Hepatic stellate cell (primary cell): Measurements from ENCODE around the gene SH3BP4.

Source experiments
- DNase-seq: peaks from one replicate; pipeline ENCODE4 v3.0.0; 2011; ENCODE audit warnings: low spot score

SH3BP4 gene, protein sequence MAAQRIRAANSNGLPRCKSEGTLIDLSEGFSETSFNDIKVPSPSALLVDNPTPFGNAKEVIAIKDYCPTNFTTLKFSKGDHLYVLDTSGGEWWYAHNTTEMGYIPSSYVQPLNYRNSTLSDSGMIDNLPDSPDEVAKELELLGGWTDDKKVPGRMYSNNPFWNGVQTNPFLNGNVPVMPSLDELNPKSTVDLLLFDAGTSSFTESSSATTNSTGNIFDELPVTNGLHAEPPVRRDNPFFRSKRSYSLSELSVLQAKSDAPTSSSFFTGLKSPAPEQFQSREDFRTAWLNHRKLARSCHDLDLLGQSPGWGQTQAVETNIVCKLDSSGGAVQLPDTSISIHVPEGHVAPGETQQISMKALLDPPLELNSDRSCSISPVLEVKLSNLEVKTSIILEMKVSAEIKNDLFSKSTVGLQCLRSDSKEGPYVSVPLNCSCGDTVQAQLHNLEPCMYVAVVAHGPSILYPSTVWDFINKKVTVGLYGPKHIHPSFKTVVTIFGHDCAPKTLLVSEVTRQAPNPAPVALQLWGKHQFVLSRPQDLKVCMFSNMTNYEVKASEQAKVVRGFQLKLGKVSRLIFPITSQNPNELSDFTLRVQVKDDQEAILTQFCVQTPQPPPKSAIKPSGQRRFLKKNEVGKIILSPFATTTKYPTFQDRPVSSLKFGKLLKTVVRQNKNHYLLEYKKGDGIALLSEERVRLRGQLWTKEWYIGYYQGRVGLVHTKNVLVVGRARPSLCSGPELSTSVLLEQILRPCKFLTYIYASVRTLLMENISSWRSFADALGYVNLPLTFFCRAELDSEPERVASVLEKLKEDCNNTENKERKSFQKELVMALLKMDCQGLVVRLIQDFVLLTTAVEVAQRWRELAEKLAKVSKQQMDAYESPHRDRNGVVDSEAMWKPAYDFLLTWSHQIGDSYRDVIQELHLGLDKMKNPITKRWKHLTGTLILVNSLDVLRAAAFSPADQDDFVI

DNA sequence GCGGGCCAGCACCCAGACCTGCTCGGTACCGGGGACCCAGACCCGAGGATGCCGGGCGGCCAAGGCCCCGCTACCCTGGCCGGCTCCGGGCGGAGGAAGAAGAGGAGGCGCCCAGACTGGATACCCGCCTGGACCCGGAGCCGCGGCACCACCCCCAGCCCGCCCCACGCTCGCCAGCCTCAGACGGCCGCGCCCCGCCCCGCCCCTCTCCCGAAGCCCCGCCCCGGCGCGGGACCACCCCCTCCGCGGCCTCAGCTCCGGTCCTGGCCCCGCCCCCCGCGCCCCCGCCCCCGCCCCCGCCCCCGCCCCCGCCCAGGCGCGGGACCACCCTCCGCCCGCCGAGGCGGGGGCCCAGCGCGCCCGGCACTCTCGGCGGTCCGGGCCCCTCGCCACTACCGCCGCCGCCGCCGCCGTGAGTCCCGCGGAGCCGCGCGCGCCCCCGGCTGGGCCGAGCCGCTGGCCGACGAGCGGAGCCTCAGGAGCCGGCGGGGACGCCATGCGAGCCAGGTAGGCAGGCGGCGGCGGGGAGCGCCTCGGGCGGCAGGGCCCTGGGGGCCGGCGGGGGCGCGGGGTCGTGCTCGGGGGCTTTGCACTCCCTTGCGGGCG is at the start of gene SH3BP4:
TSS of gene SH3BP4 (plus strand) at position 354 of the 606 bp plus-strand sequence. CDS start 82,986 bp downstream, outside the sequence.
- peak; percentile 86 for DNase-seq

DNA sequence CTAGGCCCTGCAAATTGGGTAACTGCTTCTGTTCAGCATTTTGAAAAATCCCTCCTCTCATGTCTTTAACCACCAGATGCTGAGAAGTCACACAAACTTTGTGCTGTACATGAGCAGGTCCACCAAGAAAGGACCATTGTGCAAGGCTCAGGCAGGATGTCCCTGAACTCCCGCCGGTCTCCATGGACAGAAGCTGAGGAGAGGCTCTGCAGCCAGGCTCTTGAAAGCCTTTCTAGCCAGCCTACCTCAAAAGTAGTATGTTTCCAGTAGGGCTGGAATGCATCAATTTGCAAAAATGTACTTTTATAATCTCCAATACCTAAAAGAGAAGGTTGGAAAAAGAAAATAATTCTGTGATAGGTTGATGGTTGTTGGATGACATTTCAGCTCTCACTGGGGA is 47.0 kb upstream of the SH3BP4 start:
- no peak for DNase-seq

DNA sequence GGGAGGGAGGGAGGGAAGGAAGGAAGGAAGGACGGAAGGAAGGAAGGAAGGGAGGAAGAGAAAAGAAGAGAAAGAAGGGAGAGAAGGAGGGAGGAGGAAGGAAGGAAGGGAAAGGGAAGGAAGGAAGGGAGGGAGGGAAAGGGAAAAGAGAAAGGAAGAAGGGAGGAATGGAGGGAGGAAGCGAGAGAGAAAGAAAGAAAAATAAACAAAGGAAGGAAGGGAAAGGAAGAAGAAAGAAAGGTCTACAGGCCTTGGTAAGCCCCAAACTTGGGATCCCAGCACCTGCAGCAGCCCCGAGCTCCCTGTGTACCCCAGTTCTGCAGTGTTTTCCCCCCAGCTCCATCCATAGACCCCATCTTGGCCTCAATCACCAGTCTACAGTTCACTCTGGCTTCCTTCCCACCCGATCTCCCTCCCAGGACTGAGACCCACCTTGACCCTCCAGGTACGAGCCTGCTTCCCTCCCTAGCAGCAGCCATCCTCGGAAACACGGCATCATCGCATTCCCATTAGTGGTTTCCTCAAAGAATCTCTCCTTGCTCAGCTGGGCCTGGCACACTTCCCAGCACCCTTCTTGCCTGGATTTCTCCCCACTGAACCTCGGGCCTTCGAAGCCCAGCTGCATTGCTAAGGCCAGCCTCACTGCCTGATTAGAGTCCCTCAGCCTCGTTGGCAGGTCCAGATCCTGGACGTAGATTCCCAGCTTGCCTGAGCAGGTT is 46.1 kb upstream of the SH3BP4 start:
- no peak for DNase-seq

DNA sequence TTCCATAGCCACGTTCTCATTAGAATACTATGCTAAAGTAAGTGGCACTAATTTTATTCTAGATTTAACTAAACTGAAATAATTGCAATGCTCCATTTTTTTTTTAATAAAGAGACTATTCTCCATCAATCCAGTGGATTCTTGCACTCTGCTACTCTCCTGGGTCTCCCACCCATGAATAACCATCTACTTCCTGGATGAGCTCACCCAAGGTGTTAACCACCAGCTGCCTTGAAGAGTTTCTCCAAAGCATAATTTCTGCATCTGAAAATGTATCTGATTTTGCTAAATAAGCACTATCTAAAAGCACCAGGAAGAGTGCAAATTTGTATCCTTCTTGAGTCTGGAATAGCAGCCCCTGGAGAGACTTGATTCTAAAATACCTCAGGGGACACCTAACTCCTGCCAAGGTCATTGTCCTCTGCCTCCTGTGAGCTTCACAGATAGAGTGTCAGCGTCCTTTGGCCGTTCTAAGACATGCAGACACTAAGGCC is 41.6 kb upstream of the SH3BP4 start:
- DNase-seq, result no peak

DNA sequence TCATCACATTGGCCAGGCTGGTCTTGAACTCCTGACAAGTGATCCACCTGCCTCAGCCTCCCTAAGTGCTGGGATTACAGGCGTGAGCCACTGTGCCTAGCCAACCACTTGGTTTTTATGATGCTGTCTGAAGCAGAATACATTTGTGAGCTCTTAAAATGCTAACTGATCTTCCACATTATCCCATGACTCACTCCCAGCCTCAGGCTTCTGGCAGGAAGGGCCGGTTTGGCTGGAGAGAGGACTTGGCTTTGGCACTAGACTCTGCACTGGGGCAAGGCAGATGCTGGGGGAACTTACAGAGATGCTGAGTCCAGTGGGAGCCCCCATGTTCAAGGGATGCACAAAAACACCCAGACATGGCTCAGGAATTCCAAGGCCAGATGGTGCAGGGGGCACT is 40.5 kb upstream of the SH3BP4 start:
- peak; percentile 25 for DNase-seq

DNA sequence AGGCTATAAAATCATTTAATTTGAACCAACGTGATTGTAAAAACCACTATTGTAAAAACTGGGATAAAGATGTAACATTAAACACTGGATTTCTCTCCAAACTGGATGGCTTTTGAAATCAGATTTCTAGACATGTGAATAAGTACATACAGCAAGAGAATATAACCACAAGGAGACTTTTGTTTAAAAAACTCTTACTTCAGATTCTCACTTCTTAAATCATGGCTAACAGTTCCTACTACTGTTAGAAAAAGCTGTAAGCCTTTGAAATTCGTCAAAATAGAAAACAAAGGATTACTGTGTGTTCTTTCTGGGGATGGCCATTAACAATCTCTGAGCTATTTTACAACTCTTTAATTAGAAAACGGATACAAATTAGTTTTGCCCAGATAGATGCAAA is 39.4 kb upstream of the SH3BP4 start:
- no peak for DNase-seq

DNA sequence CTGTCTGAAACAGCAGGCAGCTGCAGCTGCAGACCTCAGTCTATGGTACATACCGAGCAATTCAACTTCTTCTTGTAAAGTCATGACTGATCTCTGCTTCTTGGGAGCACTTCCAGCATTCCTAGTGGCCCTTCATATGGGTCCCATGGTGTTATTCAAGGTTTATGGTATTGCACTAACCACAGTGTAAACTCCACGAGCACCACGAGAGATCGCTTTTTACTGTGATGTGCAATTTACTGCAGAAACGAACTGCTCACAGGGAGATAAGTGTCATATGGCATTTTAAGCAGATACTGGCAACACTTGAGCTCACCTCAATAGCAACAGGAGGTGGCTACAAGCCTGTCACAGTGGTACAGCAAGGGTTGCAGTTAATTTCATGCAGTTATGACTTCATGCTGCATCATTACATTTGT is 38.6 kb upstream of the SH3BP4 start:
- DNase-seq, result no peak

DNA sequence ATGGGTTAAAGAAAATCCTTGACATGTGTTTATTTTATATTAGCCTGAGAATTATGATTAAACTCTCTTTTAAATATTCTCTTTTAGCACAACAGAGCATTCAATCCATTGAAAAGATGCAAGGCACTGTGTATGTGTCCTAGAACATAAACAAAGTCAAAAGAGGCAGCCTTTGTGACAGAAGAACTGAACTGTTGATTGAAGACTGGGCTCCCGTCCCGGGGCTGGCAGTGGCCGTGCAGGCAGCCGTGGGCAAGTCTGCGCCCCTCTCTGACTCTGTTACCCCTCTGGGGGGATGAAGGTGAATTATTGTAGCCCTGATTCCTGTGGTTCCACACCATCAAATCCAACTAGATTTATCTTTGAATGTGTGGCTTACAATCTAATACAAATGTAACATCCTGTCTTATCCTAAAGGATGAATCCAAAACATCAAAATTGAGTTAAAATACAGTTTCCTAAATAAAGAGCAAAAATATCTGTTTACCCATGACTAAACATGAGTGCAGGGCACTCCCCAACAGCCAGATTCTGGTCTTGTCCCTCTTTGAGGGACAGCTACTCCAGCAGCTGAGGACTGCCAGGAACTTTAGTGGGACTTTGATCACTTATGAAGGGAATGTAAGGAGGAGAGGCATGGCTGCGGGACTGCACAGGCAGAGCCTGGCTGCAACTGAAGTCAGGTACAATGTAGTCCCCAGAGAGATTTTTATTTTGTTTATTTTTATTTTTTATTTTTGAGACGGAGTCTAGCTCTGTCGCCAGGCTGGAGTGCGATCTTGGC is 37.3 kb upstream of the SH3BP4 start:
- no peak for DNase-seq

DNA sequence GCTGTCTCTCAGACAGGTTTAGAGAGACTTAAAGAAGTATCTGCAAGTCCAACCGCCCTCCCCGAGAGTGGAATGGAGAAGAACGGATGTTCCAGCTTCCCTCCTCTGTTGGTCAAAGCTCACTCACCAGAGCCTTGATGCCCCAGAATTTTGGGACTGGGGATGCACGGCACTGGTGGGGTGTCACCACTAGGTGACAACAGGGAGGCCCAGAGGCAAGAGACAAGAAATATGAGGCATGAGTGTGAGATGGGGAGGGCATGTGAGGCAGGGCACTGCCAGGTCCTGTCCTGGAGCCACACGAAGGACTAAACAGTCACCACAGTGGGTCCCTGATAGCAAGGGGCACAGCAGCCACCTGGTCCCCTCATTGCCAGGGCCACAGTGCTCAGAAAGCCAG is 35.1 kb upstream of the SH3BP4 start:
- no peak for DNase-seq

DNA sequence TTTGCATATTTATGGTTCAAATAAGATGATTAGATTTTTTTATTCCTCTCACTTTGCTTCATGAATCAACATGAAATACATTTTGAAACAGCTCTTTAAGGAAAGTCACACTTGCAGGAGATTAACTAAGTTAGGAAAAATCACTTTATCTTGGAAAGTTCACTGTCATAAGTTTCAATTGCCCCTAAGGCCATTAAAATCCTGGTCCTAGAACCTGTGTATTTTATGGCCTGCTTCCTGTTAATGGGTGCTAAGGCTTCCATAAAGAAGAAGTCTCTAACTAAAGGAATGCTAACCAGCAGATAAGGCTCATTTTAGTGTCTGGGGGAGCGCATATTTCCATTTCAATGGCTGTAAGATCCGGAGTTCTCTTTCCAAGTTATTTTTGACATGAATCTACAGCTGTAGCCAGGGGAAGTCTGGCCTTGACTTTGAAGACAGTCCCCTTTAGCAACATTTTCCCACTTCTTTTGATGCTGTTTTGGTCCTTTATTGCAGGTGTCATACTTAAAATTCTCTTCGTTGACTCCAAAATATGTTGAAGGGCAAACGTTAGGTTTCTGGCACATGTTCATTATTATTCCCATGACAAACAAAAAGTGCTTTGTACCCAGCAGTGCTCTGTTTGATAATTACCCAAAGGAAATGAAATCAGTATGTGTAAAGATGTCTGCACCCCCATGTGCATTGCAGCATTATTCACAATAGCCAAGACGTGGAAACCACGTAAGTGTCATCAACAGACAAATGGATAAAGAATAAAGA is 34.4 kb upstream of the SH3BP4 start:
- no peak for DNase-seq

DNA sequence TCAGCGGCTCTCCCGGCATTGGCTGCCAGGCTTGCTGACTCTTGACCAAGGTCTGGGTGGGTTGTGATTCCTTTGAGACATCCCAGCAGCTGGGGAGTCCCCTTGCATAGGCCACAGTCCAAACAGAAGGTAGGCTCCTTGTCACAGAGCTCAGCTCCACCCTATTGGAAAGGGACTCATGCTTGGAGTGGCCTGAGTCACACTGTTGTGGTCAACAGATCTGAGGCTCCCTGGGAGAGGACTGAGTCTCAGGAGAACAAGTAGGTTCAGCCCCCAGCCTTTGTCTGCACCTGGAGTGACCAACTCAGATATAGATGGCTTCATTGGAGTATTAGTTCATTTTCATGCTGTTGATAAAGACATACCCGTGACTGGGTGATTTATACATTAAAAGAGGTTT is 32.1 kb upstream of the SH3BP4 start:
- DNase-seq, result peak; percentile 20

DNA sequence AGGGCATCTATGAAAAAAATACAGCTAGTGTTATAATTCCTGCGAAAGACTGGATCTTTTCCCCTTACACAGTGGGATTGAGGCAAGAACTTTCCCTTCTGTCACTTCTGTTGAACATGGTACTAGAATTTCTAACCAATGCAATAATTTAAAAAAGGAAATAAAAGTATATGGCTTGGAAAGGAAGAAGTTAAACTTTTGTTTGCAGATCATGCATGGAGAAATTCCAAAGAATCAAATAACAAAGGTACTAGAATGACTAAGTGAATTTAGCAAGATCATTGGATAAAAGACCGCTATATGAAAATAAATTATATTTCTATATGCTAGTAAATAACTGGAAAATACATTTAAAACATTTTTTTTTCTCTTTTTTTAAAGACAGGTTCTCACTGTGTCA is 31.0 kb upstream of the SH3BP4 start:
- DNase-seq, result no peak

DNA sequence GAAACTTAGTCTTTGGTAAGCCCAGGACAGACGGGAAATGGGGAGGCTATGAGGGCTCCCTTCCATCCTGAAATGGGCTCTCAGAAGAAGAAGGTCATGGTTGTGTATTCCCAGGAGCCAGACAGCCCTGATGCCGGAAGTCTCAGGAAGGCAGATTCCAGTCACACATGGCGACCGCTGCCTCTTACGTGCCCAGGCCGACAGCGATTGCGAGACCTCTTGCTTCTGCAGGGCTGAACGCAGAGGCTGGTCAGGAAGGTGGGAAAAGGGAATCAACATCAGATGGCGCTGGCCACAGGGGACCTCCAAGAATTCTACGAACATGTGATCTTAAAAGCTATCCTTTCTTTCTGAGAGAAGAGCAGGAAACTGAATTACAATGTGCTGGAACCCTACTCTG is 22.8 kb upstream of the SH3BP4 start:
- DNase-seq, result no peak

DNA sequence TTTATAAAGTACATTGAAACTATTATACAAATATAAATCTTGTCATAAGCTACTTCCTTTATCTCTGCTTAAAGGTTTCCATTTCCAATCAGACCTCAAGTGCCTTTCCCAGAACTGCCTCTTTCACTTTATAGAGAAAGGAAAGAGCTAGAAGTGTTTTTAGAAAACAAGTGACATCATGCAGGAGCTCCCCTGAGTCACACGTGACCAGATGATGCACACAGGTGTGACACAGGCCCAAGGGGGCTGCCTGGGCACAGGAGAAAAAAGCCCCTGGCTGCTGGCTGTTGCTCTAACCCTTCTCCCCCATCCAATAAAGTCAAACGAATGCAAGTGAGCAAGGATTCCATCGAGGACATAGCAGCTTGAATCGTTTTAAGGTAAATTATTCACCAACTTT is 21.4 kb upstream of the SH3BP4 start:
- no peak for DNase-seq

DNA sequence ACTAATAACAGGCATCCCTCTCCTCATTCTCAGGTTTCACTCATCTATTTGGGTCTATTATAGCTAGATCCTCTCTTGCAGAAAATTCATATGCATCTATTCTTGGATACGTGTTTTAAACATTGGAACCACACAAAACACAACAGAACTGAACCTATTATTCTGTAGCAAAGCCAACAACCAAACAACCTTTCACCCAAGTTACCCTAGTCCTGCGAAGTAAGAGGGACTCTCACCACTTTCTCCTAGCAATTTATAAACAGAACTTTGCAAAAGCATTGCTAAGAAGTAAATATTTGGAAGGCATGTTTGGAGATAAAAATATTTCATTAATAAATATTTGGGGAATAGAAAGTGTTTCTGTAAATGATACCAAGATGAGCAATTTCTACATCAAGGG is 20.4 kb upstream of the SH3BP4 start:
- no peak for DNase-seq

DNA sequence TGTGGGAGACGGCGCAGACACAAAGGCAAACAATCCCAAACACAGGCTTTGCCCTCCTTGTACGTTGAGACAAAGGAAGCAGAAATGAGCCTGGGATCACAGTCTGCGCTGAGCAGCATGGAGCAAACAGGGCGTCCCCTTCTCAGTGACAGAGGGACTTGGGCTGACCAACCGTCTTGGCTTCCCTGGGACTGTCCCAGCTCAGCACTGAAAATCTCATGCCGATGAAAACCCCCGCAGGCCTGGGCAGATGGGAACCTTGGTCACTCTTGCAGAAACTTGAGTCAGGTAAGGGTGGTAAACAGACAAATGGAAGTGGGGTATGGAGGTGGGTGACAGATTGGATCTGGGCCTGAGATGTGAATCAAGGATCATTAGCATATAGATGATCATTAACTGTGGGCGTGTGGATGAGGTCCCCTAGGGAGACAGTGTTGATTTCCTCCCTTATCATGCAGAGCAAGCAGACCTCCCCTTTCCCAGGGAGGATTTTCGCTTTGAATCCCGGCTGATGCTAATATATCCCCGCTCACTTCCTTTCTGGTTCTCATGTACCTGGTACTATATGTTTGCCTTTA is 19.1 kb upstream of the SH3BP4 start:
- DNase-seq, result no peak

DNA sequence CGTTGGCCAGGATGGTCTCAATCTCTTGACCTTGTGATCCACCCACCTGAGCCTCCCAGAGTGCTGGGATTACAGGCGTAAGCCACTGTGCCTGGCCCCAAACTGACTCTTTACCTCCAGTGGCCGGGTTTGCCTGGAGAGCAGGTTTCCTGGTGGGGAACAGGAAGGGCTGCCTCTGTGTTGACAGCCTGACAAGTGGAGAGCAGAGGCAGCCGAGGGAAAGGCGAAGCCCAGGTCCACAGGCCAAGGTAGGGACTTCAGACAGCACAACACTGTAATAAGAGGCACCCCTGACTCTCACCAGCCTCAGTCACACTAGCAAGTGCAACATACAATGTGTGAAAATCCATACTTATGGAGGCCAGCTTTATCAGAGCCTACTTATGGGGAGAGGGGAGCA is 16.5 kb upstream of the SH3BP4 start:
- no peak for DNase-seq

DNA sequence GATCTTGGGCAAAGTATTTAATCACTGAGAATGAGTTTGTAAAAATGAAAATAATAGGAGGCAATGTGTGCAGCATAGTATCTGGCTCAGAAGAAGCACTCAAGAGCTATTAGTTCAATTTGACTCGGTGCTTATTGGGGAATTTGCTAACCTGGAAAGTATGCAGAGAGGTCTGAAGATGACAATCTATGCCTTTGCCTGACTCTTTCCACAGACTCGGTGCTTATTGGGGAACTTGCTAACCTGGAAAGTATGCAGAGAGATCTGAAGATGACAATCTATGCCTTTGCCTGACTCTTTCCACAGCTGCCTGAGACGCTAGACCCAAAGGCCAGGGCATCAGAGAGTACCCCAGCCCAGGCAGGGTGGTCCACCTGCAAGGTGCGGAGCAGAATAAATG is 12.2 kb upstream of the SH3BP4 start:
- no peak for DNase-seq

DNA sequence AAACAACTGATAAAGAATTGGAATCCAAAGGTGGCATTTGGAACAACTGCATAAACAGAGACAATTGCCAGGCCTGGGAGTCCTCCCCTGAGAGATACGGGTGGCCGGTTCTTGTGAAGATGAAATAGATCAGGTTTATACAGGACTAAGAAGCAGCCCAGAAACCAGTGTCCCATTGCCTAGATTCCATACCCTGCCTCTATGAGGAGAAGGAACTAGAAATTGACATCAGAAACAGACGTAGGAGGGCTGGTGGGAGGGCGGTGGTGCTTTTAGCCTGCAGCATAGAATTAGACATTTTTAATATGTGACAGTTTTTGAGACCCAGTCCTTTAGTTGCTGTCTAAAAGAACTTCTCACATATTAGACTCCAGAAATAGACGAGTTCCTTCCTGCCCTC is 11.8 kb upstream of the SH3BP4 start:
- DNase-seq, result no peak

DNA sequence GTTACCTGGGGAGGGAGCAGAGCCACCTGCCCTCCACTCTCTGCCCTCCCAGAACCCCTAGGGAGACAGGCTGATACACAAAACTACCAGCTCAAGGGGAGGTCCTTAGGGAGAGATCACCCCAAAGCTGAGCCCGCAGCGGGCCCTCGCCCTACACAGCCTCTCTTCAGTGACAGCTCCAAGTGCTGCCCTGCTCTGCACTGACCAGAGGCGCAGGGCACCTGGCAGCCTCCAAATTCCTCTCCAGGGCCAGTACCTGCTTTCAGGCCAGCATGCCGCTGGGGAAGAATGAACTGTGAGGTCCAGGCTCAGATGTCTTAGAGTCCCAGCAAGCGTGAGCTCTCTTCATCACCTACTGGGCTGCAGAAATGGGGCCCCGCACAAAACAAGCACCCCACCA is 11.3 kb upstream of the SH3BP4 start:
- no peak for DNase-seq
